ENCODE results near the gene HS3ST4.

The HS3ST4 gene

DNA sequence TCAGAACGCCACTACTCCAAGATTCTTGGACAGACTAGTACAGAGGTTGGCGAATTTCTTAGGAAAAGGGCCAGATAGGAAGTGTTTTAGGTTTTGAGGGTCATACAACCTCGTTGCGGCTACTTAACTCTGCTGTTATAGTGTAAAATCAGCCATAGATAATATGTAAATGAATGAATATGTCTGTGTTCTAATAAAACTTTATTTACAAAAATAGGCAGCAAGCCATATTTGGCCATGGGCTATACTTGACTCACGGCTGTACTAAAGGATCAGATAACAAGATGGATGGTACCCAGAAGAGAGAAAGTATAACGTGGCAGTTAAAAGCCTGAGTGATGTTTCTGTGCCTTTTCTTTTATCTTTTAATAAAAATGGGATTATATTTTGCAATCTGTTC is 125.5 kb downstream of the HS3ST4 start:
- in situ Hi-C loops (cut with MboI; ENCODE audit: low sequenced_read_pairs): no loop called here

DNA sequence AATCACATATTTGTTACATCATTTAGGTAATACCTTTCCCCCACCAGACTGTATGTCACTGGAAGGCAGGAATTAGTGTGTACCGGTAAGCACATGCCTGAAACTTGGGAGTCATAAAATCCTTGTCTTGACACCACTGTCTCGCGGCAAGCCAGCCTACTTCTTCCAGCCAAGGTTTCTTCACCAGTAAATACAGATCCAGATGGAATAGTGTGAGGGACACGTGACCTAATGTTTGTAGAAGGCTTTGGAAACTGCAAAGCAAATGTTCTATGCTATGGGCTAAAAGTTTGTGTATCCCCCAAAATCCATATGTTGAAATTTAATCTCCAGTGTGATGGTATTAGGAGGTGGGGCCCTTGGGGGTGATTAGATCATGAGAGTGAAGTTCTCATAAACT is 126.1 kb downstream of the HS3ST4 start:
- in situ Hi-C loops (cut with MboI; ENCODE audit: low sequenced_read_pairs): no loop called here

DNA sequence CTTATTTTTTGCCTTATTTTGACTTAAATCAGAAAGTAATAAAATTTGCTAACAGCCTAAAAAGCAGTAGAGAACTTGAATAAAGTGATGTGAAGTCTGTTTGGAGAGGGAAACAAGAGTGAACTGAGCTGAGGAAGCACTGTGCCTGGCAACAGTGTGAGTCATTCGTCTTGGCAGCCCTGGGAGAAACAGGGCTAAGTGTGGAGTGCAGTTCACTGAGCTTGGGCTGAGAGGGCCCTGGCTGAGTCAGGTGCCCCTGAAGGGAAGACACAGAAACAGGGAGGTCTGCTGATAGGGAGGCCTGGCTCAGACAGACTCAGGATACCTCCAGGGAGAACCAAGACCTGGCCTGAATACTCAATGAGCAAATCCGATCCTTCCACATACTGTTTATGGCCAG is 132.1 kb downstream of the HS3ST4 start:
- in situ Hi-C loops (cut with MboI; ENCODE audit: low sequenced_read_pairs): no loop called here

DNA sequence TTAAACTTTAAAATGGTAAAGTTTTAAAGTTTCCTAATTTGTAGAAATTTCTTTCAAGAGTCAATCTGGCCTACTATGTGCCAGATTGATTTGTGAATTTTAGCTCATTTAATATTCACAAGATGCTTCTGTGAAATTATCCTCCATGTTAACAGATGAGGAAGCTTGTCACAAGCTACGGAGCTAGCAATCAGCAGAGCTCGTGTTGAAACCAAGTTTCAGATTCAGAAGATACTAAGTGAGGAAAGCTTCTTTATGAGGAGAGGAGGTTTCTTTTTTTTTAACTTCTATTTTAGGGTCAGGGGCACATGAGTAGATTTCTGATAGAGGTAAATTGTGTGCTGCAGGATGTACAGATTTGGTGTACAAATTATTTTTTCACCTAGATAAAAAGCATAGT is 135.9 kb downstream of the HS3ST4 start:
- in situ Hi-C loops (cut with MboI; ENCODE audit: low sequenced_read_pairs): no loop called here

DNA sequence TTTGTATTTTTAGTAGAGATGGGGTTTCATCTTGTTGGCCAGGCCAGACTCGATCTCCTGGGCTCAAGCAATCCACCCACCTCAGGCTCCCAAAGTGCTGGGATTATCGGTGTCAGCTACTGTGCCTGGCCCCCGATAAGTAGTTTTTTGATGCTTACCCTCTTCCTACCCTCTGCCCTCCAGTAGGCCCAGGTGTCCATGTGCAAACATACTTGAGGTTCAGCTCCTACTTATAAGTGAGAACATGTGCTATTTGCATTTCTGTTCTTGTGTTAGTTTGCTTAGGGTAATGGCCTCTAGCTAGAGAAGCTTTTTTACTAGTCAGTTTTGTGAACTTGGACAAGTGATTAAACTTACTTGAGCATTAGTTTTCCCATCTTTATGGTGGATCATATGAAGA is 136.8 kb downstream of the HS3ST4 start:
- in situ Hi-C loops (cut with MboI; ENCODE audit: low sequenced_read_pairs): no loop called here

DNA sequence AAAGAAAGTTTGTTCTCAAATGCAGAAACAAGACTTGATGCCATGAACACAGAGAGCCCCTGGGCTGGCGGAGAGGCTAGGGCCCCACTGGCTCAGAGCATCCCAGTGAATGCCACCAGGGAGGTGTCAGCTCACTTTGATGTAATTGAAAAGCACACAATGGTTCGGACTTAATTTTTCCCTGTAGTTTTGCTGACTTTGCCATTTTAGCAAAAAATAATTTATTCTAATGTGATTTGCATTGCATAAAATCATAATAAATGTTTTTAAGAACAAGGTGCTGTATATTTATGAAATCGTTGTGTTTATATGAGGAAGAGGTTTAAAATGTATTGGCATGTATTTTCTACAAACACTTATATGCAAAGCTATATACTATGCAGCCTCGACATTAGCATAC is 140.5 kb downstream of the HS3ST4 start:
- in situ Hi-C loops (cut with MboI; ENCODE audit: low sequenced_read_pairs): no loop called here

DNA sequence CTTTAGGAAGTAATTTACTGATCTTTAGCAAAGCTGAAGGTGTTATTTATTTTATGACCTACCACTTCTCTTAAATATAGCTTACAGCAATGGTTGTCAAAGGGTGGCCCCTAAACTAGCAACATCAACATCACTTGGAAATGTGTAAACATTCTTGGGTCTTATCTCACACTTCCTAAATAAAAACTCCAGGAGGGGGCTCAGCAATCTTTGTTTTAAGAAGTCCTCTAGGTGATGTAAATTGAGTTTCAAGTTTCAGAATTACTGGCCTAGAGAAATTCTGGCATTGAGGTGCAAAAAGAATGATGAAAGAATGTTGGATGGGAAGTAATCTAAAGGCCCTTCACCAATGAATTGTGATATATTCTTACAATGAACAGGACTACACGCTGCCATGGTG is 142.3 kb downstream of the HS3ST4 start:
- in situ Hi-C loops (cut with MboI; ENCODE audit: low sequenced_read_pairs): no loop called here

DNA sequence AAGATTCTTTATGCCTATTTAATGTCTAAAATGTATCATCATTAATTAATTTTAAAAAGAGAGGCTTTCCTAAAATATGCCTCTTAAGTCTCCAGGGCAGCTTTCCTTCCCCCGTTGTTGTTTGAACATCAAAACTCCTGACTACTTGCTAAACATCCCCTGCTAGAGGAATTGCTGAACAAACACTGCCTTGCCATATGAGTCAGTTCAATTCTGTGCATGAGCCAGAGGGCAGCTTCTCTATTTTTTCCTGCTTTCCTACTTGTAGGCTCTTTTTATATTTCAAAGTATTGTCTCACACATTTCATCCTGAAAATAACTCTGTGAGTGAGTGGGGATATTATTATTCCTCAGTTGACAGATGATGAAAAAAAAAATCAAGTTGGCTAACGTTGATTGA is 143.4 kb downstream of the HS3ST4 start:
- in situ Hi-C loops (cut with MboI; ENCODE audit: low sequenced_read_pairs): no loop called here

DNA sequence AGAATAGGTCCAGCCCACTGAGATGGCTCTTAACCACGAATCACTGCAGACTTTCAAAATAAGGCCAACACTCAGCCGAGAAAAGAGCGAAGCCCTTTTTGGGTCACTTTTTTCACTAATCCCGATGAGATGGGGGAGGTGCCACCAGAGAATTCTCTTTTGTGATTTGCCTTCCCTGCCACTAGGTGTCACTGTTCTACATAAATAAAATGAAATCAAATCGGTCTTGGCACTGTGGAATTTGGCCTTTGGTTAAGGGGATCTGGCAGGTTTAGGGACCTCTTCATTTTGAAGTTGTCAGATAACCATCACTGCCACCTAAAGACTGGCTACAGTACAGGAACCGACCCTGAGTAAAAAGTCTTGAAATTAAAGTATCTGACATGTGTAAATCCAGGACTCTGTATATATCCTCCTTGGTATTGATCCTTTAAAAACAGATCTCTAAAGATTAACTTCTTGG is 147.0 kb downstream of the HS3ST4 start:
- in situ Hi-C loops (cut with MboI; ENCODE audit: low sequenced_read_pairs): no loop called here

DNA sequence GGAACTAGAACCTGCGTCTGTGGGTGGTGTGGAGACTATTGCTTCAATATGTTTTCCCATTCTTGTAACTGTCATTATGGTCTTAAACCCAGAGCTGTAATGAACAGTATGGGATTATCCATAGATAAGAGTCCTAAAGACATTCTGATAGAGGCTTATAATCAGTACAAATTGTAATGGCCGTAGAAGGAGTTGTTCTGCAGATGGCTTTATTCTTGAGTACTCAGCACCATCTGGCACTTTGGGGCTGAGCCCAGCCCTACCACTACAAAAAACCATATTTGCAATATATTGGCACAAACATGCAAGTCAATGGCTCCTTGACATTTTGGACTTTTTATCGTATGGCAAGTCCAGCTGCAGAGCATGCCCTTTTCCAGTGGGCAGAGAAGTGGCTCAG is 150.0 kb downstream of the HS3ST4 start:
- in situ Hi-C loops (cut with MboI; ENCODE audit: low sequenced_read_pairs): no loop called here

DNA sequence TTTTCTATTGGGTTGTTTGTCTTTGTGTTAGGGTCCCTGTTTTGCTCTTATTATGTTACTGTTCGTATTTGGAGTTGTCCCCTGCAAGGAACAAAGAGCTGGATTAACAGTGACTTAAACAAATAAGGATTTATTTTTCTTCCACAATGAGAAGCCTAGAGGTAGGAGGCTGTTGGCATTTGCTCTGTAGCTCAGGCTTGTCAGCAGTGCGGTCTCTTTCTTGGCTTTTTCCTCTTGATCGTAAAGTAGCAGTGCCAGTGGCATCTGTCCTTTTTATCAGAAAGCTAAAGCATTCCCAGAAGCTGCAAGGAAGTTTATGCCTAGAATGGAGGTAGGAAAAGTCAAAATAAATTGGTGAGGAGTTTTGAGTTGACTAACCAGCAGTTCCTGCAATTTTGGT is 154.1 kb downstream of the HS3ST4 start:
- in situ Hi-C loops (cut with MboI; ENCODE audit: low sequenced_read_pairs): no loop called here

DNA sequence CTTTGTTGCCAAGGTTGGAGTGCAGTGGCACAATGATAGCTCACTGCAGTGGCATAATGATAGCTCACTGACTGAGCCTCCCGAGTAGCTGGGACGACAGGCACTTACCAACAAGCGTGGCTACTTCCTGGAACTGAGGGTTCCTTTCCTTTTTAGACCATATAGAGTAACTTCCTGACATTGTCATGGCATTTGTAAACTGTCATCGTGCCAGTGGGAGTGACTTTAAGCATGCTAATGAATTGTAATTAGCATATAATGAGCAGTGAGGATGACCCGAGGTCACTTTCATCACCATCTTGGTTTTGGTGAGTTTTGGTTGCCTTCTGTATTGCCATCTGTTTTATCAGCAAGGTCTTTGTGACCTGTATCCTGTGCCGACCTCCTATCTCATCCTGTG is 162.4 kb downstream of the HS3ST4 start:
- in situ Hi-C loops (cut with MboI; ENCODE audit: low sequenced_read_pairs): no loop called here

DNA sequence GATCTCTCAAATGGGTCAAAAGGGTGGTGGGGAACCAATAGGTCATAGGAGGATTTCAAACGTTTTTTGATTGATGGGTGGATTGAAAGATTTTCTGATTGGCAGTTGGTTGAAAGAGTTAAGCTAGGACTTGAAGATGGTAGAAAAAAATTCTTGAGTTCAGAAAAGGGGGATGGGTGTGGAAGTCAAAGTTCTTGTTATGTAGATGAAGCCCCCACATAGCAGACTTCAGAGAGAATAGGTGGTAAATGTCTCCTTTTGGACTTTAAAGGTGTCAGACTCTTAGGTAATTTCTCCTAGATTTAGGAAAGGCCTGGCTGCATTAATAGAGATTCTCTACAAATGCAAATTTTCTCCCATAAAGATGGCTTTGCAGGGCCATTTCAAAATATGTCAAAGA is 163.3 kb downstream of the HS3ST4 start:
- in situ Hi-C loops (cut with MboI; ENCODE audit: low sequenced_read_pairs): no loop called here

DNA sequence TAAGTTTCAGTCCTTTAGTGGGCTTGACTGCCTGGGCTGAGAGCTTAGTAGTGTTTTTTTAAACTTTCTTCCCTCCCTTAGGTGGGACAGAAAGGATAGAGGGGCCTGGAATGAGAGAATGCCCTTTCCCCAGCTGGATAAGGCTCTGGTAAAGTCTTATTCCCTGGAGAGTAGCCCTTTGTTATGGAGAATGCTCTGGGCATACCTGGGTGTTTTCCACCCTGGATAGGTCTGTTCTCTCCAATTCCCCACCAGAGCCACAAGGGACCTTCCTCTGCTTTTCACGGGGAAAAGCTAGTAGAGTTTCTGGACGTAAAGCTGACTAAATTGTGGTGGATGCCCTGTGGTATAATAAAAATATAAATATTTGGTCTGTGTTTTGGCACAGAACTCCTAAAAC is 164.1 kb downstream of the HS3ST4 start:
- in situ Hi-C loops (cut with MboI; ENCODE audit: low sequenced_read_pairs): no loop called here

DNA sequence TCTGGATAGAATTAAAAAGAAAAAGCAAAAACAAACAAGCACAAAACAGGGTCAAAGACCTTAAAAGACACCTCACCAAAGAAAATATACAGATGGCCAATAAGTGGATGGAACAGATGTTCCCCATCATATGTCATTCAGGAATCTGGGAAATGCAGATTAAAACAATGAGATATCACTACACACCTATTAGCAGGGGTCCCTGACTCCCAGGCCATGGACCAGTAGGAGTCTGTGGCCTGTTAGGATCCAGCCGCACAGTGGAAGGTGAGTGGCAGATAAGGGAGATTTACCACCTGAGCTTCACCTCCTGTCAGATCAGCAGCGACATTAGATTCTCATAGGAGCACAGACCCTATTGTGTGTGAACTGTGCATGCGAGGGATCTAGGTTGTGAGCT is 167.9 kb downstream of the HS3ST4 start:
- in situ Hi-C loops (cut with MboI; ENCODE audit: low sequenced_read_pairs): no loop called here

DNA sequence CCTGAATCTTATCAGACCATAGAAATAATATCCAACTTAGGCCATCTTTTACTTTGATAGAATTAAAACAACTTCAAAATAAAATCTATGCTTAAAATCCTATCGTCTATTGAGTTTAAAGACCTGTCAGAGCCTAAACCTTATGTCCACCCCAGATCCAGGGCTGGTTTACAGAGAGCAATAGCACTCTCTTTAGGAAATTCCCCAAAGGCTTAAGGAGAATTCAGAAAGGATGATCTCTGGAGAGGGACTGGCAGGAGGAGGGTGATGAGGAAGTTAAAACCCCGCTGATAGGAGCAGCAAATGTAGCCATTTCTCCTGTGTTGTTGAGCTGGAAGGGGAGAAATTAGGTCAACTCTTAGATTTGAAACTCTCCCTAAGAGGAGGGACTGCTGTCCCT is 175.3 kb downstream of the HS3ST4 start:
- in situ Hi-C loops (cut with MboI; ENCODE audit: low sequenced_read_pairs): no loop called here

DNA sequence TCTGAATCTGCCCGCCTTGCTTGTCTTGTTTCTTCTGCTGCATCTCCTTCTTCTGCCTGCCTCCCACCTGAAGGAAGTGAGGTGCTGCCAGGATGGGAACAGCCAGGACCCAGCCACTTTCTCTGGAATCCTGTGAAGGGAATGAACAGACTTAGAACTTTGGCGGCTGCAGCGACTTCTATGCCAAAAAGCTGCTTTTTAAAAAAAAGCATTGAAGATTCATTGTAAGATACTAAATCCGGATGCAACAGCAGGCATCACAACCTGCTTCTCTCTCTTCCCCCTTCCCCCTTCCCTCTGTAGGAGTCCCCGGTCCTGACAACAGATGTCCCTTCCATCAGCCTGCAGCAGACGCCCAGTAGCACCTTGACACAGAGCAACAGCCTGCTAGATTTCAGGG is 176.3 kb downstream of the HS3ST4 start:
- in situ Hi-C loops (cut with MboI; ENCODE audit: low sequenced_read_pairs): no loop called here

DNA sequence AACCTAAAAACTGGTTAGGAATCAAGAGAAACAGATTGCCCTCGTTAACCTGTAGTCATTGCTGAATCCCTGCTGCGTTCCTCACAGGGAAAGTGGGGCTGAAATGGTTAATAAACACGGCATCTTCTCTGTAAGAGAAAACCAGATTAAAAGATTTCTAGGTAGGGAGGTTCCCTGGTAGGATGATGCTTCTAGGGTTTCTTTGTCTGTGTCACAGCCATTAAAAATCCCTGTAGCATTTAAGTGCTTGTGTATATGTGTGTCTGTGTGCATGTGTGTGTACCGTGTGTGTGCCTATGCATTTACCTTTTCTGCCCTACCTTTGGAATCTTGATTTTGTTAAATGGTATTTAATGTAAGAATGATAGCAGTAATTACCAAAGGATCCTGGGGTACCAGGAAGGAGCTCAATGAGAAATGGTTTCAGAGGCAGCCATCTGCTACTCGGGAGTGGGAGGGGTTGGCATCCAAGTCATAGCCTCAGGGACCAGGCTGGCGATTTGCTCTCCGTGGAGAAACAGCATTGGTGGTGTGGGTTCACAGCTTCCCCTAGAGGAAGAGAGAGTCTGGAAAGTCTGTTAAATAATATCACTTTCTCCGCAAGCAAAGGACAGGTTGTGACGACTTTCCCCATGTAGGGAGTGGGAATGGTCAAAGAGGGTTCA is 177.1 kb downstream of the HS3ST4 start:
- in situ Hi-C loops (cut with MboI; ENCODE audit: low sequenced_read_pairs): no loop called here

DNA sequence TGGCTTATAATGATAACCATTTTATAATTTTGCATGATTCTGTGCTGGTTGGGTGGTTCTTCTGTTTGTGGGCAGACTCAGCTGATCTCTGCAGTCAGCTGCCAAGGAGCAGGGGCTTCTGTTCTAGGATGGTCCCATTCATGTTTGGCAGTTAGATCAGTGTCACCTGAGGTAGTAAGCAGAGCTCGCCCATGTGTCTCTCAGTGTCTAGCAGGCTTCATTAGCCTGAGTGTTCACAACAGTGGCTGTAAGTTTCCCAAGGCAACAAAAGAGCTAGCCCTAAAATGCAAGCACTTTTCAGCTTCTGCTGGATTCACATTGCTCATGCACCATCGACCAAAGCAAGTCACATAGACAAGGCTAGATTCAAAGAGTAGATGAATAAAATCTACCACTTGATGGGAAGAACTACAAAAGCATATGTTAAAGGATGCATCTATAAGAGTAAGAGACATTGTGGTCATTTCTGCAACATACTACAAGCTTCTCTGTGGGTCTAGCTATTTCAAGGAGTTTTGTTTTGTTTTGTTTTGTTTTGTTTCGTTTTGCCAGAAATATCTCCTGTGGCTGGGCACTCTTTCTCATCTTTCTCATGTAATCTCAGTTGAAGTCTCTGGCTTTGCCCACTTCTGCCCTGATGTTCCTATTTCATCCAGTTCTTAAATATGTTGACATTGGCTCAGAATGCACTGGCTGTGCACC is 180.8 kb downstream of the HS3ST4 start:
- in situ Hi-C loops (cut with MboI; ENCODE audit: low sequenced_read_pairs): no loop called here

DNA sequence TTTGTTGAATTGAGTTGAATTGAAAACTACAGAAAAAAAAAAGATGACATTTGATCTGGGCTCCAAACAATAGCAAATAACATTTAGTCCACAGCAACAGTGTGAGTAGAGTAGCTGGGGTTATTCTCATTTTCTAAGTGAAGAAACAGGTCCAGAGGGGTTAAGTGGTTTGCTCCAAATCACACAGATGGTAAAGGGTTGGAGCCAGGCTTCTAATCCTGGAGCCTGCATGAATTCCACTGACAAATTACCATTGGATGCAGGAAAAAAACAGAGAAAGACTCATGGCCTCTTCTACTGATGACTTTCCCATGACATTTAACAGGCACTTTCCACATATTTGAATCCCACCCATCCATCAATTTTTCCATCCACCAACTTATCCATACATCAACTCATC is 182.4 kb downstream of the HS3ST4 start:
- in situ Hi-C loops (cut with MboI; ENCODE audit: low sequenced_read_pairs): no loop called here

DNA sequence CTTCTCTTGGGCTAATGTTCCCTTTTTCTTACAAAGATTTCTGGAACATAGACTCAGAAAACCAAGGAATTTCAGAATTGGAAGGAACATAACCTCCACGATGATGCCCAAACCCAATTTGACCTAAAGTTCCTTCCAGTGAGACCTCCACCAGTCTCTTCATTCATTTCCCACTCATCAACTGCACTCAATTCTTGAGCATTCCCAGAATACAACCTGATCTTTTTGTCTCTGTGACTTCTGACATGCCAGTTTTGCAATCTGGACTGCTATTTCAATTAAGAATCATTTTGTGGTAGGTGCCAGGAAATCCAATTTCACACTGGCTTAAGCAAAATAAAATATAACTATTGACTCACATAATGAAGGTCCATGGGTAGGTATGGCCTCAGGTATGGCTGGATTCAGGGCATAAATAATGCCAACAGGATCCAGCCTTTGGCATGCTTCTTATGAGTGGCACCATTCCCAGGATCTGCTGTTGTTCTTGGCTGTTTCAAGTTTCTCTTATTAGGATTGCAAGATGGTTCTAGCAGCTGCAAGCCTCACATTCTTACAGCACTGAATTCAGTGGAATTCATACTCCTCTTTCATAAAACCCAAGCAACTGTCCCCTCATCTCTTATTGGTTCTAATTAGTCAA is 184.3 kb downstream of the HS3ST4 start:
- in situ Hi-C loops (cut with MboI; ENCODE audit: low sequenced_read_pairs): no loop called here

DNA sequence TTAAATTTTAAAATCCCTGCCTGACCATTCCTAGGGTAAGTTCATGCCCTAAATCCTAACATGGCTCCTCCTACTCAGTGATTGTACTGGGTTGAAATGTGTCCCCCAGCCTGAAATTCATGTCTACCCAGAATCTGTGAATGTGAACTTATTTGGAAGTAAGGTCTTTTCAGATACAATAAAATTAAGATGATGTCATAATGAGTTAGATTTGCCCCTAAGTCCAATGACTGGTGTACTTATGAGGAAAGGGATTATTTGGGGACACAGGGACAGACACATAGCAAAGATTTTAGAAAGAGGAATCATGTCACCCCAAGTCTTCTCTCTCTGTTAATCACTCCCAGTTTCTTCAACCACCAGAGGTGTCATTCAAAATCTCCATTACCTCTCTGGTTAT is 185.3 kb downstream of the HS3ST4 start:
- in situ Hi-C loops (cut with MboI; ENCODE audit: low sequenced_read_pairs): no loop called here
